Fibroblast of lung (primary cell): Measurements from ENCODE around the gene PTPN14. TPM values are rescaled to one million over a fixed set of nuclear protein-coding genes. Genes with fewer than 3 reads are reported as not detected.
A peak's percentile ranks its signal among the peaks of the same experiment; 100 is the strongest.

Source experiments
- DNase-seq, 2 donors: peaks; one replicate each; pipeline versions ENCODE4 v3.0.0 to v3.0.0-alpha.2; 2010; ENCODE audit warnings: low read depth in 2 of 2
- H2AFZ ChIP-seq: 2 replicates; pipeline ENCODE4 v1.5.1; 2012; ENCODE audit warnings: low read length, control low read depth, inconsistent platforms
- H3K27ac ChIP-seq: 2 replicates; pipeline ENCODE4 v1.5.1; 2011; ENCODE audit warnings: low read length, control low read depth; ENCODE audit not compliant: insufficient read depth
- H3K27me3 ChIP-seq: 2 replicates; pipeline ENCODE4 v1.5.1; 2011; ENCODE audit warnings: mild to moderate bottlenecking, low read length; ENCODE audit not compliant: control insufficient read depth, insufficient read depth
- H3K36me3 ChIP-seq: 2 replicates; pipeline ENCODE4 v1.5.1; 2011; ENCODE audit warnings: low read length; ENCODE audit not compliant: control insufficient read depth, insufficient read depth
- H3K4me1 ChIP-seq: 2 replicates; pipeline ENCODE4 v1.5.1; 2011; ENCODE audit warnings: low read length; ENCODE audit not compliant: control insufficient read depth, insufficient read depth; ENCODE audit errors: extremely low read depth
- H3K4me2 ChIP-seq: 2 replicates; pipeline ENCODE4 v1.5.1; 2011; ENCODE audit warnings: low read length, control low read depth; ENCODE audit not compliant: insufficient read depth; ENCODE audit errors: extremely low read depth
- H3K4me3 ChIP-seq, 4 experiments: fragments of 200-600 bp in 1 of 4; sonication (generic) in 1 of 4; replicated peaks in 1 of 4; 2 replicates each; pipeline ENCODE4 v1.5.1; 2011 to 2016; ENCODE audit warnings: low read length in 4 of 4, low read depth in 3 of 4, mild to moderate bottlenecking in 3 of 4, control low read depth in 2 of 4, inconsistent platforms in 1 of 4, mixed read lengths in 1 of 4; ENCODE audit not compliant: insufficient read depth in 1 of 4; ENCODE audit errors: control extremely low read depth in 1 of 4
- H3K79me2 ChIP-seq: 2 replicates; pipeline ENCODE4 v1.5.1; 2012; ENCODE audit warnings: mild to moderate bottlenecking, low read length, inconsistent platforms; ENCODE audit not compliant: control insufficient read depth, insufficient read depth
- H3K9ac ChIP-seq: 2 replicates; pipeline ENCODE4 v1.5.1; 2011; ENCODE audit warnings: mild to moderate bottlenecking, low read length, control low read depth; ENCODE audit not compliant: insufficient read depth
- H3K9me3 ChIP-seq: 2 replicates; pipeline ENCODE4 v1.5.1; 2012; ENCODE audit warnings: low read depth, low read length; ENCODE audit not compliant: control insufficient read depth, insufficient read depth
- H4K20me1 ChIP-seq: 2 replicates; pipeline ENCODE4 v1.5.1; 2011; ENCODE audit warnings: low read length; ENCODE audit not compliant: control insufficient read depth, insufficient read depth; ENCODE audit errors: extremely low read depth
- CTCF ChIP-seq, 2 donors: IDR thresholded peaks in 1 of 2; conservative IDR thresholded peaks in 1 of 2; 1 replicate in 1 of 2; 2 replicates in 1 of 2; pipeline ENCODE4 v1.5.1; 2011 to 2012; ENCODE audit warnings: low read length in 2 of 2, control low read depth in 1 of 2, inconsistent platforms in 1 of 2, low read depth in 1 of 2, mild to moderate bottlenecking in 1 of 2
- EZH2 ChIP-seq: IDR thresholded peaks from 2 replicates; pipeline ENCODE4 v1.5.1; 2012; ENCODE audit warnings: low read length, control low read depth, mild to moderate bottlenecking; ENCODE audit errors: missing control alignments
- polyA plus RNA-seq, 2 donors: library from polyadenylated mRNA; depleted of rRNA in 1 of 2; stranded (reverse) in 1 of 2; unstranded in 1 of 2; fragments of >200 nt; gene quantifications; 2 replicates each; pipeline ENCODE4 v1.2.1, GENCODE V29; 2011 to 2012; ENCODE audit warnings: missing spikeins in 1 of 2
- total RNA-seq: library from RNA; depleted of rRNA; stranded (reverse); fragments of >200 nt; gene quantifications from 2 replicates; pipeline ENCODE4 v1.2.1, GENCODE V29; 2014

The PTPN14 gene
- total and polyA plus RNA-seq, 2 donors (not counting 1 experiment from before 2014, with no cell fraction given) = 38.7 to 56.1 TPM

- peak in 1 of 2 donors; percentile 35 for DNase-seq
- peaks cover 12% of the 10 kb centered on the region for H3K4me1 ChIP-seq
- H4K20me1 ChIP-seq = no peaks in the 10 kb centered on the region
- no peak overlapping the region for H2AFZ ChIP-seq
- no peaks in the 10 kb centered on the region for H3K27me3 ChIP-seq
- no peak overlapping the region for H3K27ac ChIP-seq
- no peak overlapping the region for H3K4me2 ChIP-seq
- H3K4me3 ChIP-seq = no peak overlapping the region
- no peaks in the 10 kb centered on the region for H3K9me3 ChIP-seq
- H3K36me3 ChIP-seq = peaks cover 2% of the 10 kb centered on the region
- TF ChIP-seq CTCF (conservative IDR thresholded peaks at IDR 0.05 in 1 of 2, IDR thresholded peaks at IDR 0.05 in 1 of 2; ENCODE audit: low read depth in 1 of 2, low read length in 2 of 2) (no peak), EZH2 (no peak)
- H3K79me2 ChIP-seq = peaks cover 57% of the 10 kb centered on the region
- no peak overlapping the region for H3K9ac ChIP-seq
These were observed 92.9 kb downstream of the PTPN14 start for GRCh38 chr1:214458541-214458940.

- H3K4me2 ChIP-seq = no peak overlapping the region
- peak in 1 of 2 donors; percentile 64 for DNase-seq
- H3K4me1 ChIP-seq = peaks cover 18% of the 10 kb centered on the region
- no peak overlapping the region for H3K4me3 ChIP-seq
- peaks cover 60% of the 10 kb centered on the region for H3K79me2 ChIP-seq
- no peaks in the 10 kb centered on the region for H3K27me3 ChIP-seq
- TF ChIP-seq EZH2 = no peak
- TF ChIP-seq CTCF (conservative IDR thresholded peaks at IDR 0.05 in 1 of 2, IDR thresholded peaks at IDR 0.05 in 1 of 2; ENCODE audit: low read depth in 1 of 2, low read length in 2 of 2) = no peak
- no peaks in the 10 kb centered on the region for H3K9me3 ChIP-seq
- H4K20me1 ChIP-seq = no peaks in the 10 kb centered on the region
- H3K27ac ChIP-seq = no peak overlapping the region
- H2AFZ ChIP-seq = no peak overlapping the region
- no peaks in the 10 kb centered on the region for H3K36me3 ChIP-seq
- H3K9ac ChIP-seq = no peak overlapping the region
These were observed 95.2 kb downstream of the PTPN14 start for GRCh38 chr1:214455971-214456867.

GRCh38 chr1:214455479-214455878 lies 95.9 kb downstream of the PTPN14 start:
- no peak for TF ChIP-seq CTCF (conservative IDR thresholded peaks at IDR 0.05 in 1 of 2, IDR thresholded peaks at IDR 0.05 in 1 of 2; ENCODE audit: low read depth in 1 of 2, low read length in 2 of 2)
- no peak for TF ChIP-seq EZH2

More at GRCh38 chr1:214455479-214455878, 95.9 kb downstream of the PTPN14 start:
- Histone ChIP-seq H3K4me1 (peaks cover 18% of the 10 kb centered on the region), H3K79me2 (peaks cover 59% of the 10 kb centered on the region), H3K9ac (no peak overlapping the region), H3K9me3 (no peaks in the 10 kb centered on the region), H4K20me1 (no peaks in the 10 kb centered on the region), H2AFZ (no peak overlapping the region), H3K27me3 (no peaks in the 10 kb centered on the region), H3K4me3 (no peak overlapping the region), H3K27ac (no peak overlapping the region), H3K4me2 (no peak overlapping the region), H3K36me3 (no peaks in the 10 kb centered on the region)
- DNase-seq = no peak
